RKO (cell line): ENCODE data around the gene SLC25A53.
A peak's percentile ranks its signal among the peaks of the same experiment; 100 is the strongest.

Source experiments
- DNase-seq: peaks from one replicate; pipeline ENCODE4 v3.0.0-alpha.2; 2016; ENCODE audit warnings: low spot score

Gene SLC25A53

GRCh38 chrX:104156630-104157529, at the start of gene SLC25A53:
SLC25A53 (minus strand) TSS chrX:104157009; CDS start chrX:104105257, 51,752 bp downstream.
- DNase-seq = peak; percentile 79

DNA sequence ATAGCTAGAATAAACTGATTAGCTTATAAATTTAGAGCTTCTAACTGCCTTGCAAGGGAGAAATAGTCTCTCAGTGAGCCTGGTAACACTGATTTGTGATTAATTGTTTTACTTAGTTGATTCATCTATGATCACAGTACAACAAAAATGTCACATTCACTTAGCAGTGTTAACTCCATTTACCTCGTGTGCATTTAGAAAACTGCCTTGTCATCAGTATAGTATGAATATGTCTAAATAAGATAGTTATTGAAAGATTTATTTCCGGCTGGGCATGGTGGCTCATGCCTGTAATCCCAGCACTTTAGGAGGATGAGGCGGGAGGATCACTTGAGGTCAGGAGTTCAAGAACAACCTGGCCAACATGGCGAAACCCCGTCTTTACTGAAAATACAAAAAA, 48.7 kb upstream of the SLC25A53 start:
- DNase-seq = no peak

DNA sequence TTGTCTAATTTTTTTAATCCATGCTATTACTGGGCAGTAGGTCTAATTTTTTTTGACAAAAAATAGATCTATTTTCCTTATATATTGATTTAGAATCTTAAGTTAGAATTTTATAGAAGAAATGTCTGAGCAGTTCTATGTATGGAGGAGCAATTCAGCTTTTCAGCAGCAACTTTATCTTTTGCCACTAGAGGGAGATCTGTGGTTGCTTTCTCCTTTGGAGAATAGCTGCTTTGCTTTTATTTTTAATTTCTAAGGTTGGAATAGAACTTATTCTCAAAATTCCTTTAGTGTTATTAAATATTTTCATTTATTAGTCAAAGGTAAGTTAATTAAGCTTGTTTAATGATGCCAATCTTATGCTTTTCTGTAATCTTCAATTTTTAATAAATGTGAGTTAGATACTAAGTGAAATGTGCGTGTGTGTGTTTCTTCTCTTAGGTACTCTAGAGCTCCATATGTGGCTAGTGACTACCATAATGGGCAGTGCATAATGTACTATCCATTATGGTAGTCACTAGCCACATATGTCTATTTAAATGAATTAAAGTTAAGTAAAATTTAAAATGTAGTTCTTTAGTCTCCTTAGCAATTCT, 38.8 kb upstream of the SLC25A53 start:
- peak; percentile 51 for DNase-seq

GRCh38 chrX:104195013-104195412, 38.2 kb upstream of the SLC25A53 start:
- no peak for DNase-seq

GRCh38 chrX:104193485-104193884, 36.7 kb upstream of the SLC25A53 start:
- DNase-seq = no peak

- DNase-seq = no peak
Observed at GRCh38 chrX:104189837-104190236, 33.0 kb upstream of the SLC25A53 start.

DNA sequence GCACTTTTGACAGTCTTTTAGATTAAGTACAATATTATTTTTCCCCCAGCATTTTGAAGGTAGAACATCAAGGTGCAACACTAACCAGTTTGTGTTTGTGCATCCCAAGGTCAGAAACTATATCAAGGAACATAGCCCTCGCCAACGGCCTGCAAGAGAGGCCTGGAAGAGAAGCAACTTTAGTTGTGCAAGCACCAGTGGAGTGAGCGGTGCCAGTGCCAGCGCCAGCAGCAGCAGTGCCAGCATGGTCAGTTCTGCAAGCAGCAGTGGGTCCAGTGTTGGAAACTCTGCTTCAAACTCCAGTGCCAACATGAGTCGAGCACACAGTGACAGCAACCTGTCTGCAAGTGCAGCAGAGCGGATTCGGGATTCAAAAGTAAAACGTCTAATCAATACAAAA, 31.1 kb upstream of the SLC25A53 start:
- no peak for DNase-seq

DNA sequence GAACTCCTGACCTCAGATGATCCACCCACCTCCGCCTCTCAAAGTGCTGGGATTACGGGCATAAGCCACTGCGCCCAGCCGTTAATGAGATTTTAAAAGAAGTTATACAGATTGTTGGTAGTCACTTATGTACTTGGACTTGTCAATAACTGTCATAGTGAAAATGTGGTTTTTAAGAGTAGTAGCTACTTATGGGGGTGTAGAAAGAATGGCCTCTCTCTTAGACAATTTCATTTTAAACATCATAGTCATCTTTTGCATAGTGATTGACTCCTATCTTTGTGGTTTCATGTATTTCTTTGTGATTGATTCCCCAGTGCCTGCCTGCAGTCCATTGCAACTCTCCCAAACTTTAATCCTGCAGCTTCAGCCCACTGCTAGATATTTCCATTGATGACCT, 26.9 kb upstream of the SLC25A53 start:
- no peak for DNase-seq

DNA sequence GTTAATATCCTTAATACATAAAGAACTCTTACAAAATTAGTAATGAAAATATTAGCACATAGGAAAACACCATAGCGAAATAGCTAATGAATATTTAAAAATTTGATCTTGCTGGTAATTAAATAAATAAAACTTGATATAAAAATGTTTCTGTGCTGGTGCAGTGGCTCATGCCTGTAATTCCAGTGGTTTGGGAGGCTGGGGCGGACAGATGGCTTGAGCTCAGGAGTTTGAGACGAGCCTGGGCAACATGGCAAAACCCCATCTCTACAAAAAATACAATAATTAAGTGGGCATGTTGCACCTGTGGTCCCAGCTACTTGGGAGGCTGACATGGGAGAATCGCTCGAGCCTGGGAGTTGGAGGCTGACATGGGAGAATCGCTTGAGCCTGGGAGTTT, 17.0 kb upstream of the SLC25A53 start:
- no peak for DNase-seq

GRCh38 chrX:104172788-104173187, 16.0 kb upstream of the SLC25A53 start:
- no peak for DNase-seq

GRCh38 chrX:104172121-104172520, 15.3 kb upstream of the SLC25A53 start:
- no peak for DNase-seq

DNA sequence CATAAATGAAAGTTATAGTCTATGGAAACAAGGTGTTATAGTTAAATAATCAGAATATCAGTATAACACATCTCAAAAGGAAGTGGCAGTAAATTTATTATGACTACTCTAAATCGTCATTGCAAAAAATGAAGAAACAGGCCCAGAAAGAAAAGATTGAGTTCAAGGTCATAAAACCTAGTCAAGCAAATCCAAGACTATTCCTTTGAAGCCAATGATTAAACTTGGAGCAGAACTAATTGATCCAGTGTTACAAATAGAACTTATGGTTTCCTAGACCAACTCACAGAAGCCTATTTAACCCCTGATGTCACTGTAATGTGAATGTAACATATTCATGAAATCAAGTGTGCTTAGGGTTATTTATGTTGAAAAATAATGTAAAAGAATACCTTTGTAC, 11.3 kb upstream of the SLC25A53 start:
- no peak for DNase-seq

GRCh38 chrX:104166735-104167436, 10.1 kb upstream of the SLC25A53 start:
- peak; percentile 14 for DNase-seq

DNA sequence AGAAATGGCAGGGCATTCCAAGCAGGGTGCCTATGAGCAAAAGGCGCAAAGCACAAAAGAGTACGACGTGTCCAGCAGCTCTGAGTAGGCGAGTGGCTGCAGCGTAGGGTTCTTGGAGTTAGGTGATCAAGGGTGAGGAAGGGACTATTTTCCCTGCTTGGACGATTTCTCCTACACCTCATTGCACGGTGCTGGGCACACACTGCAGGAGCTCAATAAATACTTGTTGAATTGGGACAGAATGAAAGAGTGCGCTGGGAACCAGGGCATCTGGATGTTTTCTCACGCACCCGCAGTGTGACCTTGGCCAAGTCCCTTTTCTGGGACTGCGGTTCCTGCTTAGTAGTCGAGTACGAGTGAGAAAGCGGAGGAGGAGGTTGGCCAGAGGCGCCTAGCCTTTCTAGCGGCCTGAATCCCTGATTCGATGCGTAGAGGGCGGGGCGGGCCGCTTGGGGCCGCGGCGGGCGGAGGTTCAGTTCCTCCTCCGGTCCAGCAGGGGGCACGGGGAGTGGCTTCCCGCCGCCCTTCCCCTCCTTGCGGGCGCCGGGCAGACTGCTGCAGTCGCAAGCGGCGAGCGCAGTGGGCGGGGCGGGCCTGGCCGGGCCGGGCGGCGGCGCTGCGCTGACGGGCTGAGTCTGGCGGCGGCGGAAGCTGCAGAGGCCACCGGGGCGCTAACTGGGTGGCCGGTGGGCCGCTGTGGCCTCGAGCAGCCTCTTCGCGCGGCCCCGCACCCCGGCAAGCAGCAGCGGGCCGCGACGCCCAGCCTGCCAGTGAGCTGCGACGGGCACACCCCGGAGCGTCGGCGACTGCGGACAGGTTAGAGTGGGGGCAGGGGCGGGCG, 9.3 kb upstream of the SLC25A53 start, which contains the start of gene FAM199X:
FAM199X (plus strand) TSS at position 560 of the 841 bp plus-strand sequence. CDS start 333 bp downstream, outside the sequence.
- DNase-seq = peak; percentile 90

- DNase-seq = no peak
Observed at GRCh38 chrX:104151037-104151436, 5.8 kb downstream of the SLC25A53 start.

- DNase-seq = no peak
Observed at GRCh38 chrX:104141087-104141760, 15.6 kb downstream of the SLC25A53 start.

- peak; percentile 37 for DNase-seq
Observed at GRCh38 chrX:104137496-104137895, 19.3 kb downstream of the SLC25A53 start.

DNA sequence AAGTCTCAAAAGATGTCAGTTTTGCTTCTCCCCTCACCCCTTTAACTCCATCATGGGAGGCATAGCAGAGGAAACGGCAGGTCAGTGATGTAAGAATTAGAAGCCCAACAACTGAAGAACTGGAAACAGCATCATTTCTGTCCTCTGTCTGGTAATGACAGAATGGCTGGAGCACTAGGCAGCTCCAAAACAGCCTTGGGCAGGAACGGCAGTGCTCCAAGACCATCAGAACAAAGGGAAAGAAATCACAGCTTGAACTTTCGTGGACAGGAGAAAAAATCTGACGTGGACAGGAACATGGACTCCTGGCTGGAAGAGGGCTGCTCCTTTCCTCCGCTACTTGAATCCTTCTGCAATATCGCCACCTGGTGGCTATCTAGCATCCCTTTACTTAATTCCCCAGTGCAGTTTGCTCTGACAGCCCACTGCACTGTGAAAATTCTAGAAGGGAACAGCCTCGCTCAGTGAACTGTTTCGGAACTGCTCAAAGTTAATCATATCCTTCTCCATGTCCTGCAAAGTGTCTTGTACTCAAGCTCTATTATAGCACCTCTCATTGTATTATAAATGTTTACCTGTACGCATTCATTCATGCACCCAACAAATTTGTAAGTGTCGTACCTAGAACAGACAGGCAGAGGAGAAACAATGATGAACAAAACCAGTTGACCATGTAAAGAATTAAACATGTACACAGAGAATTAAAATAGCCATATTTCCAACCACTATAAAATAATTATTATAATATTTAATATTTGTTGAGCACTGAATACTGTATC, 20.4 kb downstream of the SLC25A53 start:
- DNase-seq = peak; percentile 87

DNA sequence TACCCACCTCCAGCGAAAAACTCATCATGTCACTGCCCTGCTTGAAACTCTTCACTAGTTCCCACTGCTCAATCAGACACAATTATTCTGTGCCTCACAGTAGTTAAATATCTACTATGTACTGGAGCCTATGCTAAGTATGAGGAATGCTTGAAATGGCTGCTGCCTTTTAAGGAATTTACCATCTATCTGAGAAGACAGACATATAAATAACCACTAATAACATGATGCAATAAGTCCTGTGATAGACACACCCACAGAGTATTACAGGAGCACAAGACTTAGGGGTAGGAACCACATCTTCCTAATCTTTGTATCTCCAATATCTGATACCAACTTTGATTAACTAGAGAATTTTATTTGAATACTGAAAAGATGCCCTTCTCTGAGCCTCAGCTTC, 21.1 kb downstream of the SLC25A53 start:
- no peak for DNase-seq

GRCh38 chrX:104134583-104135261, 22.1 kb downstream of the SLC25A53 start:
- DNase-seq = no peak
